H1 (cell line): ENCODE results near the gene TNFAIP8. TPM values are rescaled to one million over a fixed set of nuclear protein-coding genes. Genes with fewer than 3 reads are reported as not detected.
A peak's percentile ranks its signal among the peaks of the same experiment; 100 is the strongest.

Experiments used
- CTCF ChIA-PET: fragments of 300-600 bp; sonication (Branson Sonifier 250); formaldehyde crosslinking; loops from one replicate; lab custom pipeline; 2021; ENCODE audit not compliant: partially characterized antibody; lab: Charles Lee
- POLR2A ChIA-PET: fragments of 300-600 bp; sonication (Branson Sonifier 250); formaldehyde crosslinking; loops from one replicate; lab custom pipeline; 2021; ENCODE audit warnings: inconsistent platforms; ENCODE audit not compliant: partially characterized antibody; lab: Charles Lee
- DNase-seq, 2 experiments: peaks; one replicate each; pipeline versions ENCODE4 v3.0.0 to v3.0.0-alpha.2; 2010 to 2022; ENCODE audit warnings: low spot score in 2 of 2, low read depth in 1 of 2, mixed read lengths in 1 of 2
- FAIRE-seq: peaks from 2 replicates; lab custom pipeline; 2011; peaks lifted over from hg19 to GRCh38; lab: Jason Lieb, UNC
- H2AFZ ChIP-seq: 2 replicates; pipeline ENCODE4 v1.8.1; 2012; ENCODE audit warnings: low read length, inconsistent platforms
- H2AK5ac ChIP-seq: 2 replicates; pipeline ENCODE4 v1.6.1; 2013; ENCODE audit warnings: low read depth, low read length
- H2BK120ac ChIP-seq: replicated peaks from 2 replicates; pipeline ENCODE3; 2013; ENCODE audit warnings: low read depth, low read length, inconsistent platforms
- H2BK12ac ChIP-seq: 2 replicates; pipeline ENCODE4 v1.6.1; 2013; ENCODE audit warnings: low read depth, low read length
- H2BK15ac ChIP-seq: 2 replicates; pipeline ENCODE4 v1.6.1; 2013; ENCODE audit warnings: low read length
- H2BK20ac ChIP-seq: 2 replicates; pipeline ENCODE4 v1.6.1; 2013; ENCODE audit warnings: low read length
- H2BK5ac ChIP-seq: 2 replicates; pipeline ENCODE4 v1.6.1; 2013; ENCODE audit warnings: low read depth, low read length
- H3K14ac ChIP-seq: 2 replicates; pipeline ENCODE4 v1.6.1; 2013; ENCODE audit warnings: inconsistent platforms; ENCODE audit not compliant: insufficient read length
- H3K18ac ChIP-seq: 2 replicates; pipeline ENCODE4 v1.6.1; 2013; ENCODE audit warnings: low read length; ENCODE audit errors: extremely low read depth
- H3K23ac ChIP-seq: 2 replicates; pipeline ENCODE4 v1.6.1; 2013; ENCODE audit warnings: inconsistent platforms; ENCODE audit not compliant: insufficient read length
- H3K23me2 ChIP-seq: 2 replicates; pipeline ENCODE4 v1.6.1; 2013; ENCODE audit warnings: low read depth, low read length
- H3K27ac ChIP-seq: 2 replicates; pipeline ENCODE4 v1.6.1; 2011; ENCODE audit warnings: low read depth, low read length, inconsistent platforms
- H3K27me3 ChIP-seq, 4 experiments: replicated peaks in 1 of 4; 1 replicate in 1 of 4; 2 replicates in 3 of 4; pipeline versions ENCODE4 v1.6.1 to v1.8.1; 2011 to 2013; ENCODE audit warnings: low read length in 3 of 4, mild to moderate bottlenecking in 3 of 4, inconsistent platforms in 2 of 4, mixed read lengths in 2 of 4, moderate library complexity in 1 of 4; ENCODE audit not compliant: control insufficient read depth in 3 of 4, insufficient read depth in 3 of 4; ENCODE audit errors: extremely low read depth in 1 of 4
- H3K36me3 ChIP-seq, 4 experiments: 2 replicates each; pipeline versions ENCODE4 v1.6.1 to v1.8.1; 2011 to 2013; ENCODE audit warnings: mild to moderate bottlenecking in 4 of 4, low read length in 3 of 4, moderate library complexity in 2 of 4, control low read depth in 1 of 4, inconsistent platforms in 1 of 4; ENCODE audit not compliant: insufficient read depth in 4 of 4, control insufficient read depth in 2 of 4
- H3K4ac ChIP-seq: replicated peaks from 2 replicates; pipeline ENCODE3; 2013; ENCODE audit warnings: low read length, low read depth, mixed read lengths, inconsistent platforms; ENCODE audit not compliant: insufficient read length
- H3K4me1 ChIP-seq, 4 experiments: replicated peaks in 1 of 4; 1 replicate in 1 of 4; 2 replicates in 3 of 4; pipeline versions ENCODE4 v1.6.1 to v1.8.1; 2011 to 2013; ENCODE audit warnings: low read length in 3 of 4, inconsistent platforms in 2 of 4, mixed read lengths in 1 of 4; ENCODE audit not compliant: insufficient read depth in 4 of 4, control insufficient read depth in 3 of 4
- H3K4me2 ChIP-seq, 2 experiments: 2 replicates each; pipeline versions ENCODE4 v1.6.1 to v1.8.1; 2011 to 2013; ENCODE audit warnings: low read depth in 2 of 2, low read length in 2 of 2, control low read depth in 1 of 2, inconsistent platforms in 1 of 2, mild to moderate bottlenecking in 1 of 2; ENCODE audit not compliant: insufficient read depth in 1 of 2
- H3K4me3 ChIP-seq, 4 experiments: fragments of 200-600, 300-600 bp in 1 of 4; sonication (generic), shearing (Covaris generic), sonication (Bioruptor Twin) in 1 of 4; 2 replicates each; pipeline versions ENCODE4 v1.5.1 to v1.8.1; 2011 to 2016; ENCODE audit warnings: low read length in 4 of 4, low read depth in 3 of 4, control low read depth in 2 of 4, inconsistent platforms in 2 of 4, mild to moderate bottlenecking in 2 of 4, mixed read lengths in 1 of 4, moderate library complexity in 1 of 4; ENCODE audit not compliant: insufficient read depth in 2 of 4; ENCODE audit errors: extremely low read depth in 1 of 4
- H3K56ac ChIP-seq: replicated peaks from 2 replicates; pipeline ENCODE3; 2013; ENCODE audit warnings: low read depth, mild to moderate bottlenecking, mixed read lengths, low read length, inconsistent platforms; ENCODE audit not compliant: insufficient read length
- H3K79me1 ChIP-seq: 2 replicates; pipeline ENCODE4 v1.6.1; 2013; ENCODE audit warnings: low read depth, low read length, control low read depth
- H3K79me2 ChIP-seq, 2 experiments: 2 replicates each; pipeline versions ENCODE4 v1.6.1 to v1.8.1; 2012 to 2013; ENCODE audit warnings: low read length in 2 of 2, mild to moderate bottlenecking in 2 of 2, inconsistent platforms in 1 of 2; ENCODE audit not compliant: insufficient read depth in 2 of 2, control insufficient read depth in 1 of 2
- H3K9ac ChIP-seq, 4 experiments: replicated peaks in 1 of 4; 1 replicate in 1 of 4; 2 replicates in 3 of 4; pipeline versions ENCODE4 v1.6.1 to v1.8.1; 2011 to 2013; ENCODE audit warnings: low read depth in 3 of 4, low read length in 3 of 4, control low read depth in 2 of 4, mild to moderate bottlenecking in 2 of 4, moderate library complexity in 2 of 4, inconsistent platforms in 1 of 4; ENCODE audit errors: extremely low read depth in 1 of 4
- H3K9me3 ChIP-seq, 2 experiments: 2 replicates each; pipeline versions ENCODE4 v1.6.1 to v1.8.1; 2012 to 2013; ENCODE audit warnings: mild to moderate bottlenecking in 2 of 2, moderate library complexity in 2 of 2, control low read depth in 1 of 2, inconsistent platforms in 1 of 2, low read depth in 1 of 2, low read length in 1 of 2, mixed read lengths in 1 of 2; ENCODE audit not compliant: insufficient read depth in 2 of 2
- H4K20me1 ChIP-seq, 2 experiments: replicated peaks in 1 of 2; 2 replicates each; pipeline versions ENCODE3 to v1.8.1; 2011 to 2013; ENCODE audit warnings: inconsistent platforms in 2 of 2, low read length in 2 of 2, mild to moderate bottlenecking in 1 of 2; ENCODE audit not compliant: insufficient read depth in 2 of 2, control insufficient read depth in 1 of 2
- H4K5ac ChIP-seq: 2 replicates; pipeline ENCODE4 v1.6.1; 2013; ENCODE audit warnings: low read length, low read depth, mixed read lengths, inconsistent platforms; ENCODE audit not compliant: insufficient read length
- H4K8ac ChIP-seq: 2 replicates; pipeline ENCODE4 v1.8.0; 2013; ENCODE audit warnings: mild to moderate bottlenecking, moderate library complexity, low read length, inconsistent platforms; ENCODE audit not compliant: insufficient read depth; ENCODE audit errors: extremely low read depth
- H4K91ac ChIP-seq: replicated peaks from 2 replicates; pipeline ENCODE3; 2013; ENCODE audit warnings: low read length, mixed read lengths, inconsistent platforms; ENCODE audit not compliant: insufficient read length
- BACH1 ChIP-seq: IDR thresholded peaks from 2 replicates; pipeline ENCODE4 v1.6.1; 2012; ENCODE audit warnings: low read length, improper control_type of control experiment
- E2F6 ChIP-seq: IDR thresholded peaks from 2 replicates; pipeline ENCODE4 v1.6.1; 2012; ENCODE audit warnings: inconsistent platforms
- KDM4A ChIP-seq: IDR thresholded peaks from one replicate; pipeline ENCODE4 v1.7.1; 2012; ENCODE audit warnings: low read depth, mild to moderate bottlenecking, moderate library complexity, low read length, inconsistent platforms; ENCODE audit not compliant: severe bottlenecking
- KDM5A ChIP-seq: fragments of 200-600 bp; IDR thresholded peaks from 2 replicates; pipeline ENCODE4 v1.7.1; 2012; ENCODE audit warnings: mild to moderate bottlenecking, low read length, inconsistent platforms, mixed read lengths
- PHF8 ChIP-seq: fragments of 200-600 bp; sonication (generic); conservative IDR thresholded peaks from 2 replicates; pipeline ENCODE4 v1.7.1; 2012; ENCODE audit warnings: low read depth, mild to moderate bottlenecking, inconsistent platforms, low read length, moderate library complexity
- SRF ChIP-seq: IDR thresholded peaks from 2 replicates; pipeline ENCODE4 v1.6.1; 2011; ENCODE audit warnings: mild to moderate bottlenecking, low read depth, low read length, moderate library complexity
- TCF12 ChIP-seq: IDR thresholded peaks from 2 replicates; pipeline ENCODE4 v1.6.1; 2011; ENCODE audit warnings: low read depth, mild to moderate bottlenecking, low read length
- WGBS, 2 experiments: shearing (Covaris generic) in 1 of 2; methylation state at CpG; one replicate each; pipeline versions ENCODE4 v1.1.6 to v1.1.7; 2013 to 2015; ENCODE audit warnings: low lambda C conversion rate in 2 of 2, mixed read lengths in 2 of 2, inconsistent platforms in 1 of 2, low coverage in 1 of 2, missing lambda C conversion rate in 1 of 2; ENCODE audit not compliant: insufficient replicate concordance in 2 of 2, insufficient coverage in 1 of 2, insufficient read length in 1 of 2; ENCODE audit errors: extremely low coverage in 1 of 2, missing lambda C conversion rate in 1 of 2; 5-methylcytosine and 5-hydroxymethylcytosine counted together
- polyA plus RNA-seq, 7 experiments: library from polyadenylated mRNA; depleted of rRNA in 3 of 7; stranded (reverse) in 5 of 7; unstranded in 2 of 7; fragments of >200 nt in 5 of 7; fragments of 200-250 nt in 2 of 7; gene quantifications; 1 replicate in 5 of 7; 2 replicates in 1 of 7; 4 replicates in 1 of 7; pipeline versions ENCODE4 v1.2.1 to v1.2.3, GENCODE V29; 2011 to 2013; ENCODE audit warnings: missing spikeins in 2 of 7, mixed read lengths in 2 of 7
- total RNA-seq: library from RNA; stranded (reverse); fragmentation: NEBNext Ultra II Directional; extraction: Animal tissue kit (Norgen Biotek cat#: 25700); gene quantifications from 2 replicates; pipeline ENCODE4 v1.2.1, GENCODE V29; 2021
- TF ChIP-seq, protein P1 (sequence below): IDR thresholded peaks from 2 replicates; pipeline ENCODE4 v1.6.1; 2011; ENCODE audit warnings: low read length, improper control_type of control experiment

Gene TNFAIP8
- total and polyA plus RNA-seq, 2 of the 8 experiments (the other 6 are each of a cell fraction or from before 2014, with no cell fraction given) = 12.4 to 19.3 TPM

- no peak overlapping the region for H4K8ac ChIP-seq
- H3K4ac ChIP-seq = no peak overlapping the region
- H3K14ac ChIP-seq = no peak overlapping the region
- H3K27ac ChIP-seq = no peak overlapping the region
- H3K56ac ChIP-seq = no peak overlapping the region
- H2BK20ac ChIP-seq = 0 out of 2 replicates have a peak overlapping the region, but pooled peaks have one; percentile 32
- no peak overlapping the region for H3K23ac ChIP-seq
- no peak overlapping the region for H2BK120ac ChIP-seq
- WGBS, 2 experiments = 89% methylated on average over 5 of the region's 5 CpGs; no CpG with 5 or more reads in 1 of the 2 experiments
- DNase-seq (no peak), FAIRE-seq (no peak)
- H3K18ac ChIP-seq = no peak overlapping the region
- CTCF ChIA-PET = no interaction called here
- peaks cover 3% of the 10 kb centered on the region in 2 experiments; a peak in 1 of 4 replicates for H3K79me2 ChIP-seq
- H3K36me3 ChIP-seq = no peaks in the 10 kb centered on the region
- H3K4me1 ChIP-seq = peaks cover 0 to 10% (median 4%) of the 10 kb centered on the region in 4 experiments; a peak in 5 of 7 replicates
- H4K91ac ChIP-seq = no peak overlapping the region
- H3K9ac ChIP-seq = no peak overlapping the region
- TF ChIP-seq TCF12 (no peak), KDM4A (no peak), KDM5A (no peak), E2F6 (no peak), BACH1 (no peak), SRF (no peak), PHF8 (no peak)
- TF ChIP-seq, protein P1, sequence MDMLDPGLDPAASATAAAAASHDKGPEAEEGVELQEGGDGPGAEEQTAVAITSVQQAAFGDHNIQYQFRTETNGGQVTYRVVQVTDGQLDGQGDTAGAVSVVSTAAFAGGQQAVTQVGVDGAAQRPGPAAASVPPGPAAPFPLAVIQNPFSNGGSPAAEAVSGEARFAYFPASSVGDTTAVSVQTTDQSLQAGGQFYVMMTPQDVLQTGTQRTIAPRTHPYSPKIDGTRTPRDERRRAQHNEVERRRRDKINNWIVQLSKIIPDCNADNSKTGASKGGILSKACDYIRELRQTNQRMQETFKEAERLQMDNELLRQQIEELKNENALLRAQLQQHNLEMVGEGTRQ = no peak
- no peak overlapping the region for H4K5ac ChIP-seq
- H2AK5ac ChIP-seq = no peak overlapping the region
- 0 out of 2 replicates have a peak overlapping the region, but pooled peaks have one; percentile 61 for H2BK15ac ChIP-seq
- H3K4me3 ChIP-seq = no peak overlapping the region
- H3K9me3 ChIP-seq = no peaks in the 10 kb centered on the region
- no peaks in the 10 kb centered on the region for H4K20me1 ChIP-seq
- no peaks in the 10 kb centered on the region for H3K27me3 ChIP-seq
- no peak overlapping the region for H3K4me2 ChIP-seq
- H2BK5ac ChIP-seq = no peak overlapping the region
- POLR2A ChIA-PET = no interaction called here
- no peak overlapping the region for H2AFZ ChIP-seq
- peaks cover 3% of the 10 kb centered on the region; the same call in 1 of the 2 replicates for H3K23me2 ChIP-seq
- no peak overlapping the region for H2BK12ac ChIP-seq
- H3K79me1 ChIP-seq = no peaks in the 10 kb centered on the region; the same call in 1 of the 2 replicates
Observed at GRCh38 chr5:119319890-119320289, 35.9 kb upstream of the TNFAIP8 start.
